Astrocyte (in vitro differentiated cells and primary cell): ENCODE measurements around the gene HOXA1. TPM values are rescaled to one million over a fixed set of nuclear protein-coding genes. Genes with fewer than 3 reads are reported as not detected.
A peak's percentile ranks its signal among the peaks of the same experiment; 100 is the strongest.

Source experiments
- DNase-seq: peaks from one replicate; pipeline ENCODE4 v3.0.0-alpha.2; 2010; ENCODE audit warnings: low read depth
- FAIRE-seq: peaks from 2 replicates; lab custom pipeline; 2011; peaks lifted over from hg19 to GRCh38; lab: Jason Lieb, UNC
- H2AFZ ChIP-seq: 2 replicates; pipeline ENCODE4 v1.6.0; 2012; ENCODE audit warnings: low read depth, low read length, inconsistent platforms
- H3K27ac ChIP-seq: 2 replicates; pipeline ENCODE4 v1.5.1; 2011; ENCODE audit warnings: low read depth, low read length, inconsistent platforms
- H3K27me3 ChIP-seq: 2 replicates; pipeline ENCODE4 v1.6.0; 2011; ENCODE audit warnings: low read length, inconsistent platforms; ENCODE audit not compliant: insufficient read depth
- H3K36me3 ChIP-seq: 2 replicates; pipeline ENCODE4 v1.5.1; 2011; ENCODE audit warnings: low read length, inconsistent platforms; ENCODE audit not compliant: insufficient read depth
- H3K4me1 ChIP-seq: 2 replicates; pipeline ENCODE4 v1.5.1; 2011; ENCODE audit warnings: low read length, inconsistent platforms; ENCODE audit not compliant: insufficient read depth
- H3K4me2 ChIP-seq: 2 replicates; pipeline ENCODE4 v1.6.0; 2012; ENCODE audit warnings: low read length, inconsistent platforms
- H3K4me3 ChIP-seq: 2 replicates; pipeline ENCODE4 v1.5.1; 2011; ENCODE audit warnings: low read depth, mild to moderate bottlenecking, low read length, inconsistent platforms; ENCODE audit not compliant: insufficient read depth
- H3K79me2 ChIP-seq: 2 replicates; pipeline ENCODE4 v1.6.0; 2012; ENCODE audit warnings: mild to moderate bottlenecking, low read length, inconsistent platforms; ENCODE audit not compliant: insufficient read depth
- H3K9ac ChIP-seq: 2 replicates; pipeline ENCODE4 v1.6.0; 2012; ENCODE audit warnings: mild to moderate bottlenecking, low read length, inconsistent platforms
- H3K9me3 ChIP-seq: 2 replicates; pipeline ENCODE4 v1.5.1; 2012; ENCODE audit warnings: low read depth, mild to moderate bottlenecking, low read length, inconsistent platforms; ENCODE audit not compliant: insufficient read depth
- H4K20me1 ChIP-seq: 2 replicates; pipeline ENCODE4 v1.6.0; 2012; ENCODE audit warnings: low read length, inconsistent platforms; ENCODE audit not compliant: insufficient read depth
- H3K27ac Mint-ChIP-seq: one replicate; pipeline ENCODE4 v1.8.0; 2021; ENCODE audit warnings: mild to moderate bottlenecking, mixed read lengths; ENCODE audit not compliant: unreplicated experiment
- H3K27me3 Mint-ChIP-seq: one replicate; pipeline ENCODE4 v1.8.0; 2021; ENCODE audit warnings: low read depth, mixed read lengths; ENCODE audit not compliant: unreplicated experiment
- H3K36me3 Mint-ChIP-seq: one replicate; pipeline ENCODE4 v1.8.0; 2021; ENCODE audit warnings: low read depth, mixed read lengths; ENCODE audit not compliant: unreplicated experiment
- H3K4me1 Mint-ChIP-seq: one replicate; pipeline ENCODE4 v1.8.0; 2021; ENCODE audit warnings: low read depth, mixed read lengths; ENCODE audit not compliant: unreplicated experiment
- H3K4me3 Mint-ChIP-seq: one replicate; pipeline ENCODE4 v1.8.0; 2021; ENCODE audit warnings: mild to moderate bottlenecking, moderate library complexity, mixed read lengths; ENCODE audit not compliant: unreplicated experiment
- H3K9me3 Mint-ChIP-seq: one replicate; pipeline ENCODE4 v1.8.0; 2021; ENCODE audit warnings: mild to moderate bottlenecking, mixed read lengths; ENCODE audit not compliant: unreplicated experiment
- CTCF ChIP-seq: IDR thresholded peaks from 2 replicates; pipeline ENCODE4 v1.5.1; 2011; ENCODE audit warnings: low read depth, mild to moderate bottlenecking, inconsistent platforms, low read length, moderate library complexity; ENCODE audit not compliant: insufficient read depth
- EZH2 ChIP-seq: IDR thresholded peaks from 2 replicates; pipeline ENCODE4 v1.6.1; 2012; ENCODE audit warnings: mild to moderate bottlenecking, low read length, inconsistent platforms; ENCODE audit not compliant: insufficient read depth
- total RNA-seq: library from RNA; stranded (reverse); gene quantifications from 2 replicates; pipeline ENCODE4 v1.2.1, GENCODE V29; 2021

Gene HOXA1
- total RNA-seq, 1 donor from 2014 or later = 0.23 TPM

DNA sequence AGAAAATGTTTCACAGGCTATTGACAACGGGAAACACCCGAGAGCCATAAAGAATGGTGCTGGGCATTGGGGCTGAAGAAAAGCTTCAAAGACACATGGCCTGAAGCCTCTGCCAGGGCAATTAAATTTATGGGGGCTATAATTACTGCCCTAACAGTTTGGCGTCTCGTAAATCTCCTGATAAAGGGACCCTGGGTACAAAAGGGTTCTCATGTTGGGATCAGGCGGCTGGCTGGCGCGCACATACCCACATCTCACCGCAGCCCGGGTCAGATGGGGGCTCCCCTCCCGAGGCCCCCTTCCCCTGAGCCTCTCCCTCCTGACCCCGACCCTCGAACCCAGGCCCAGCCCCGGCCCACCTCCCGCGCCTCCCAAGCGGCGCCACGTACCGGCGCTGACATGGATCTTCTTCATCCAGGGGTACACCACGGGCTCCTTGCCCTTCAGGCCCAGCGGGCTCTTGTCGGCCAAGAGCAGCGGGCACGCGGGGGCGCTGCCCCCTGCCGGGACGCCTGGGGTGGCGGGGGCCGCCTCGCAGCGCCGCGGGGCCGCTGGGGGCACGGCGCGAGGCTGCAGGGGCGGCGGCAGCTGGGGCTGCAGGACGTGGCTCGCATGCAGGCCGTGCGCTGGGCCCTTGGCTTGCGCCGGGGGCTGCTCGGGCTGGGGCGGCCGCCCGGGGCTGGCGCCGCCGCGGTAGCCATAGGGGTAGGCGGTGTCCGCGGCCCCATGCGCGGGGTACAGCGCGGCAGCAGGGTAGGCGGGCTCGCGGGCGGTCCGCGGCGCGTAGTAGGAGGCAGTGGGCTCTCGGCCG lies 34.1 kb upstream of the HOXA1 start:
- no peaks in the 10 kb centered on the region for H3K79me2 ChIP-seq
- Mint-ChIP-seq H3K36me3 (no peaks in the 10 kb centered on the region), H3K27me3 (peaks cover 88% of the 10 kb centered on the region), H3K27ac (no peak overlapping the region), H3K4me3 (no peak overlapping the region), H3K9me3 (peaks cover 32% of the 10 kb centered on the region), H3K4me1 (no peaks in the 10 kb centered on the region)
- no peaks in the 10 kb centered on the region for H3K36me3 ChIP-seq
- no peaks in the 10 kb centered on the region for H3K9me3 ChIP-seq
- H3K4me1 ChIP-seq = no peaks in the 10 kb centered on the region
- H3K4me3 ChIP-seq = peak overlapping the region; percentile 25
- H4K20me1 ChIP-seq = no peaks in the 10 kb centered on the region
- no peak overlapping the region for H2AFZ ChIP-seq
- TF ChIP-seq CTCF (no peak), EZH2 (no peak)
- FAIRE-seq (no peak), DNase-seq (no peak)
- H3K4me2 ChIP-seq = peak overlapping the region; percentile 81
- H3K27ac ChIP-seq = no peak overlapping the region
- peak overlapping the region; percentile 48 for H3K9ac ChIP-seq
- H3K27me3 ChIP-seq = peaks cover 72% of the 10 kb centered on the region

DNA sequence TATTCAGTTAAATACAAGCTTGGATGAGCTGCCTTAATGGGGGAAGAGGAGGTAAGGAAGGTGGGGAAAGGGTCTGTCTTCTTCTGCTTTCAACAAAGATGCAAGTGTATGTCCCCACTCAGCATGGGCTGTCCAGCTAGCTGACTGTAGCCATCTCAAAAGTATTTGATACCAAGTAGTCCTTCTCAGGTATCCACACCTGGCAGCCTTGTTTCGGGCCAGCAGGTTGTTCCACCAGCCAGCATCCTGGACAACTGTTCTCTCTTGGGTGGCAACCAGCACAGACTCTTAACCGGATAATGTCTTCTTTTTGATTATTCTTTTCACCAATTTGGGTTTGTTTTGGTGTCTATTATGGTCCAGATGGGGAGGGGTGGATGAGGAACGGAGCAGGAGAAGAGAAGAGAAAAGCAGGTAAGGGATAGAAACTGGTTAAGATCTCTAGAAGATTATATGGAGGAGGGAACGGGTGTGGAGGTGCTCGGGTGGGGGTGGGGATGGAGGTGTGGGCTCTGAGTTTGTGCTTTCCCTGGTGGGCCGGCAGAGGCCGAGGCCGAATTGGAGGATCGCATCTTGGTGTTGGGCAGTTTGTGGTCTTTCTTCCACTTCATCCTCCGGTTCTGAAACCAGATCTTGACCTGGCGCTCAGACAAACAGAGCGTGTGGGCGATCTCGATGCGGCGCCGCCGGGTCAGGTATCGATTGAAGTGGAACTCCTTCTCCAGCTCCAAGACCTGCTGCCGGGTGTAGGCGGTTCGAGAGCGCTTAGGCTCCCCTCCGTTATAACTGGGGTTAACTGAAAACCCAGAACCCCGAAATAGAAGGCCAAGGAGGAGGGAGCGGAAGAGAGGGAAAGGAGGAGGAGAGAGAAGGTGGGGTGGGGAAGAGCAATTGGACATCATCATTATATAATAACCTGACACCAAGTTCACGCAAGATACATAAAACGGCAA lies 33.3 kb upstream of the HOXA1 start:
- Mint-ChIP-seq H3K9me3 (peaks cover 36% of the 10 kb centered on the region), H3K4me1 (peaks cover 2% of the 10 kb centered on the region), H3K27ac (no peak overlapping the region), H3K36me3 (no peaks in the 10 kb centered on the region), H3K4me3 (no peak overlapping the region), H3K27me3 (peaks cover 88% of the 10 kb centered on the region)
- TF ChIP-seq CTCF = no peak
- TF ChIP-seq EZH2 = no peak
- peak overlapping the region; percentile 25 for H3K4me3 ChIP-seq
- H3K9me3 ChIP-seq = no peaks in the 10 kb centered on the region
- no peak overlapping the region for H2AFZ ChIP-seq
- H4K20me1 ChIP-seq = no peaks in the 10 kb centered on the region
- H3K4me1 ChIP-seq = no peaks in the 10 kb centered on the region
- H3K9ac ChIP-seq = peak overlapping the region; percentile 48
- peaks cover 74% of the 10 kb centered on the region for H3K27me3 ChIP-seq
- H3K79me2 ChIP-seq = no peaks in the 10 kb centered on the region
- no peak overlapping the region for H3K27ac ChIP-seq
- H3K36me3 ChIP-seq = no peaks in the 10 kb centered on the region
- FAIRE-seq (no peak), DNase-seq (no peak)
- peak overlapping the region; percentile 81 for H3K4me2 ChIP-seq
